IPS-NIHi11 (cell line): ENCODE measurements around the gene HNRNPA1.
"Not testable (repeated sequence)": the region's sequence is repeated elsewhere in the genome, so short reads cannot be mapped to it uniquely, and the experiment has no call there.

Source experiments
- DNase-seq: peaks from one replicate; pipeline ENCODE4 v3.0.0; 2012; ENCODE audit warnings: mixed read lengths, low spot score

Gene HNRNPA1

GRCh38 chr12:54276368-54276767 lies 4.2 kb upstream of the HNRNPA1 start:
- DNase-seq, result no peak

- DNase-seq, result no peak
Measured at GRCh38 chr12:54277823-54278276, 2.7 kb upstream of the HNRNPA1 start.

GRCh38 chr12:54279227-54279631 lies 1.3 kb upstream of the HNRNPA1 start:
- DNase-seq, result no peak

- DNase-seq, result peak; percentile 92
Measured at GRCh38 chr12:54279632-54280467, 676 bp upstream of the HNRNPA1 start, which contains the start of gene CBX5. CBX5 (minus strand) TSS chr12:54280122; CDS start chr12:54257650, 22,472 bp downstream.

GRCh38 chr12:54281261-54281638 lies 724 bp downstream of the HNRNPA1 start:
- not testable (repeated sequence) for DNase-seq

- not testable (repeated sequence) for DNase-seq
Measured at GRCh38 chr12:54281694-54282093, 1.2 kb downstream of the HNRNPA1 start.

GRCh38 chr12:54282949-54283593 lies 2.5 kb downstream of the HNRNPA1 start:
- no peak for DNase-seq

- not testable (repeated sequence) for DNase-seq
Measured at GRCh38 chr12:54284070-54284780, 3.7 kb downstream of the HNRNPA1 start.

GRCh38 chr12:54285150-54286041 lies 4.9 kb downstream of the HNRNPA1 start:
- no peak for DNase-seq

- DNase-seq, result no peak
Measured at GRCh38 chr12:54286042-54287030, 5.8 kb downstream of the HNRNPA1 start.

GRCh38 chr12:54287261-54288157 lies 7.0 kb downstream of the HNRNPA1 start:
- DNase-seq, result no peak

GRCh38 chr12:54292083-54292930 lies 11.8 kb downstream of the HNRNPA1 start:
- no peak for DNase-seq

GRCh38 chr12:54292931-54293241 lies 12.4 kb downstream of the HNRNPA1 start:
- no peak for DNase-seq

- DNase-seq, result peak; percentile 84
Measured at GRCh38 chr12:54294152-54294952, 13.8 kb downstream of the HNRNPA1 start.

GRCh38 chr12:54294953-54295566 lies 14.5 kb downstream of the HNRNPA1 start:
- no peak for DNase-seq

- no peak for DNase-seq
Measured at GRCh38 chr12:54296393-54297099, 16.0 kb downstream of the HNRNPA1 start.

GRCh38 chr12:54298904-54299303 lies 18.4 kb downstream of the HNRNPA1 start:
- no peak for DNase-seq
